SK-N-SH (cell line): ENCODE data around the gene MRRF.

Source experiments
- MXI1 ChIP-seq: IDR thresholded peaks from 2 replicates; pipeline ENCODE4 v1.6.1; 2012; ENCODE audit warnings: mild to moderate bottlenecking, low read depth, low read length, improper control_type of control experiment
- RXRA ChIP-seq: IDR thresholded peaks from 2 replicates; pipeline ENCODE4 v1.4.0; 2012; ENCODE audit warnings: low read depth, mild to moderate bottlenecking, borderline replicate concordance
- SIN3A ChIP-seq: IDR thresholded peaks from 2 replicates; pipeline ENCODE4 v1.6.1; 2012; ENCODE audit warnings: low read depth, mild to moderate bottlenecking, low read length, moderate library complexity, borderline replicate concordance
- TAF1 ChIP-seq: IDR thresholded peaks from 2 replicates; pipeline ENCODE4 v1.6.1; 2012; ENCODE audit warnings: low read depth, mild to moderate bottlenecking, low read length, moderate library complexity, borderline replicate concordance
- TCF12 ChIP-seq: IDR thresholded peaks from 2 replicates; pipeline ENCODE4 v1.4.0; 2012
- TF ChIP-seq, protein P1 (sequence below): fragments of 200-600 bp; sonication (generic); IDR thresholded peaks from 2 replicates; pipeline ENCODE4 v1.6.1; 2017; ENCODE audit warnings: antibody characterized with exemption, mild to moderate bottlenecking, moderate library complexity

DNA sequence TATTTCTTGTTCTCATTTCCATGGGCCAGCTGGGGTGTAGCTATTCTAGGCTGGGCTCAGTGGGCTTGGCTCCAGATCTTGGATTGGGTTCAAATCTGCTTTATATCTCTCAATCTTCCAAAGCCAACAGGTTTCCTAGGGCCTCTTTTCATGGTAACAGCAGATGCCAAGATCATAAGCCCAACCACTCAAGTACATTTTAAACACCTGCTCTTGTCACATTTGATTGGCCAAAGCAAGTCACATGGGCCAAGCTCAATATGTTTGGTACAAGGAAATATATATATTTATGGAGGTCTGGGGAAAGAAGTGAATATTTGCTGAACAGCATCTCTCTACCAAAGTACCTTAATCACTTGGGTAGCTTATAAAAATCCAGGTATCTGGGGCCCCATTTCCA, 49.5 kb downstream of the MRRF start:
- no peak for TF ChIP-seq TCF12
- TF ChIP-seq SIN3A: no peak
- TF ChIP-seq, protein P1, sequence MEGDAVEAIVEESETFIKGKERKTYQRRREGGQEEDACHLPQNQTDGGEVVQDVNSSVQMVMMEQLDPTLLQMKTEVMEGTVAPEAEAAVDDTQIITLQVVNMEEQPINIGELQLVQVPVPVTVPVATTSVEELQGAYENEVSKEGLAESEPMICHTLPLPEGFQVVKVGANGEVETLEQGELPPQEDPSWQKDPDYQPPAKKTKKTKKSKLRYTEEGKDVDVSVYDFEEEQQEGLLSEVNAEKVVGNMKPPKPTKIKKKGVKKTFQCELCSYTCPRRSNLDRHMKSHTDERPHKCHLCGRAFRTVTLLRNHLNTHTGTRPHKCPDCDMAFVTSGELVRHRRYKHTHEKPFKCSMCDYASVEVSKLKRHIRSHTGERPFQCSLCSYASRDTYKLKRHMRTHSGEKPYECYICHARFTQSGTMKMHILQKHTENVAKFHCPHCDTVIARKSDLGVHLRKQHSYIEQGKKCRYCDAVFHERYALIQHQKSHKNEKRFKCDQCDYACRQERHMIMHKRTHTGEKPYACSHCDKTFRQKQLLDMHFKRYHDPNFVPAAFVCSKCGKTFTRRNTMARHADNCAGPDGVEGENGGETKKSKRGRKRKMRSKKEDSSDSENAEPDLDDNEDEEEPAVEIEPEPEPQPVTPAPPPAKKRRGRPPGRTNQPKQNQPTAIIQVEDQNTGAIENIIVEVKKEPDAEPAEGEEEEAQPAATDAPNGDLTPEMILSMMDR: no peak
- TF ChIP-seq TAF1: no peak
- TF ChIP-seq MXI1: no peak
- TF ChIP-seq RXRA: no peak
